Measurements from ENCODE around the gene MOB3A. TPM values are rescaled to one million over a fixed set of nuclear protein-coding genes. Genes with fewer than 3 reads are reported as not detected.

Gene MOB3A
- total RNA-seq, 1 experiment from 2014 or later: 20.6 TPM

DNA sequence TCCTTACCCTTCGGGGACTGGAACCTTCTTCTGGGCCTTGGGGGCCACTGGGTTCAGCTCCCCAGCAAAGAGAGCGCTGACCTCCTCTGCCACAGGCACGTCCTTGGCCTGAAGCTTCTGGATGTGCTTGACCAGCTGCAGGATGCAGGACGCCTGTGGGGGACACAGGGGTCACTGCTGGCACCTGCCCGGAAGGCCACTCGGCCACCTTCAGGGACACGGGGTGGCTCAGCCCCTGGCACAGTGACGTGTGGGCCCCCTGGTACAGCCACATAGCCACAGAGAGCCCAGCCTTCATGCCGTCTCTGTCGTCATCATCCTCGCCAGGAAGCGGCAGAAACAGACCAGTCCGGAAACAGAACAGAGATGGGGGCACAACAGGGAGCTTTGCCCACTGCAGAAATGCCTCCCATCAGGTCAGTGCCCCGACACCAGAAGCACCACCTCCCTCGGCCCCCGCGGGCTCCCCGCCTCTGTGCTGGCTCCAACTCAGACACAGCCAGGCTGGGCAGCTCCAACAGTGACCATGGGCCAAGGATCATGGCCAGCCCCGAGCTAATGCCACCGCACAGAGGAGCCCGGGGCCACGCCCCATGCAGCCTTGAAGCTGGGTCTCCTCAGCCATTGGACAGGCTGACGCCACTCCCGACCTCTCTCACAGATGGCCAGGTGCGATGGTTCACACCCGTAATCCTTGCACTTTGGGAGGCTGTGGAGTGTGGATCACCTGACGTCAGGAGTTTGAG is 21.3 kb upstream of the MOB3A start:
- H3K36me3 ChIP-seq: peaks cover 91% of the 10 kb centered on the region

DNA sequence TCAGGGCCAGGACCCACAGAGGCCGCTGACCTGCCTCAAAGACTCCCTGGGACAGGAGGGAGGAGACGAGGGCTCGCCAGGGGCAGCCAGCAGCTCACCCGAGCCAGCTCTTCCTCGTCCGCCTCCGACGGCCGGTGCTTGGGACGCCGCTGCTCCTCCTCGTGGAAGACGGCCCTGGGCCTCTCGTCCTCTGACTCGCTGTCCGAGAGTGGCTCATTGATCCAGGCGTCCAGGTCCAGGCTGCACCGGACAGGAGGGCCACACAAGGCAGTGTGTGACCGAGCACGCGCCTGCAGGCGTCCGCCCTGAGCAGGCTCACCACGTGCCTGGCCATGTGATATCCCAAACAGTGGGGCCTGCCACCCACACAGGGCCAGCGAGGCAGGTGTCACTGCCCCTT is 20.4 kb upstream of the MOB3A start:
- no peaks in the 10 kb centered on the region for H3K9me3 ChIP-seq (replicated peaks)

More for the DNA sequence above, 21.3 kb upstream of the MOB3A start:
- no peak overlapping the region for H3K4me3 ChIP-seq
- H3K4me1 ChIP-seq (replicated peaks): no peaks in the 10 kb centered on the region
- DNase-seq (ENCODE audit: low read depth in 1 of 2, low spot score in 2 of 2): no peak
- H3K27me3 ChIP-seq (replicated peaks): no peaks in the 10 kb centered on the region
- H3K9me3 ChIP-seq (replicated peaks): no peaks in the 10 kb centered on the region
- H3K27ac ChIP-seq: no peak overlapping the region

GRCh38 chr19:2115911-2116426 is 19.8 kb upstream of the MOB3A start:
- no peak for DNase-seq (ENCODE audit: low read depth in 1 of 2, low spot score in 2 of 2)
- no peaks in the 10 kb centered on the region for H3K4me1 ChIP-seq (replicated peaks)
- H3K27ac ChIP-seq: no peak overlapping the region
- H3K27me3 ChIP-seq (replicated peaks): no peaks in the 10 kb centered on the region
- no peak overlapping the region for H3K4me3 ChIP-seq
- peaks cover 91% of the 10 kb centered on the region for H3K36me3 ChIP-seq
- no peaks in the 10 kb centered on the region for H3K9me3 ChIP-seq (replicated peaks)

More for the DNA sequence above, 20.4 kb upstream of the MOB3A start:
- Histone ChIP-seq H3K27me3 (replicated peaks) (no peaks in the 10 kb centered on the region), H3K36me3 (peaks cover 91% of the 10 kb centered on the region), H3K4me1 (replicated peaks) (no peaks in the 10 kb centered on the region), H3K4me3 (no peak overlapping the region), H3K27ac (no peak overlapping the region)
- DNase-seq (ENCODE audit: low read depth in 1 of 2, low spot score in 2 of 2): no peak

- no peak for DNase-seq (ENCODE audit: low read depth in 1 of 2, low spot score in 2 of 2)
- no peak overlapping the region for H3K27ac ChIP-seq
- no peak overlapping the region for H3K4me3 ChIP-seq
- H3K27me3 ChIP-seq (replicated peaks): no peaks in the 10 kb centered on the region
- peaks cover 91% of the 10 kb centered on the region for H3K36me3 ChIP-seq
- H3K9me3 ChIP-seq (replicated peaks): no peaks in the 10 kb centered on the region
- no peaks in the 10 kb centered on the region for H3K4me1 ChIP-seq (replicated peaks)
Observed at GRCh38 chr19:2115324-2115723, 19.2 kb upstream of the MOB3A start.

DNA sequence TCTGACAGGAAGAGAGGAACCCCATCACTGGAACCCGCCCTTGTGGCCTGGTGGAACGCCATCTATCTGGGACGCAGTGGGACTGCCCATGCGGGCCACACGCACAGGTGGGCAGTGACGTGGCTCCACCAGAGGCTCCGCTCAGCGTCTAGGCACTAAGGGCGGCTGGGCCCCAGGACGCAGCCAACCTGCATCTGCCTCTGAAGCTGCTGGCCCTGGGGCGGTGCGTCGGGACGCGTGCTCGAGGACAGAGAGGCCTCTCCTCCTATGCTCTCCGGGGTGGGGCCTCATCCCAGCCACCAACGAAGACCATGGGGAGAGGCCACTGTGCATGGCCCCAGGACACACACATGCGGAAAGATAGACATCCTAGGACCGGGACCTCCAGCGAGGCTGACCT is 18.7 kb upstream of the MOB3A start:
- Histone ChIP-seq H3K9me3 (replicated peaks) (no peaks in the 10 kb centered on the region), H3K27ac (no peak overlapping the region), H3K27me3 (replicated peaks) (no peaks in the 10 kb centered on the region), H3K4me1 (replicated peaks) (no peaks in the 10 kb centered on the region), H3K36me3 (peaks cover 91% of the 10 kb centered on the region), H3K4me3 (no peak overlapping the region)
- DNase-seq (ENCODE audit: low read depth in 1 of 2, low spot score in 2 of 2): no peak

- peaks cover 96% of the 10 kb centered on the region for H3K36me3 ChIP-seq
- no peaks in the 10 kb centered on the region for H3K9me3 ChIP-seq (replicated peaks)
- no peaks in the 10 kb centered on the region for H3K27me3 ChIP-seq (replicated peaks)
- H3K27ac ChIP-seq: no peak overlapping the region
- DNase-seq (ENCODE audit: low read depth in 1 of 2, low spot score in 2 of 2): no peak
- no peak overlapping the region for H3K4me3 ChIP-seq
- H3K4me1 ChIP-seq (replicated peaks): no peaks in the 10 kb centered on the region
Observed at GRCh38 chr19:2114218-2114617, 18.1 kb upstream of the MOB3A start.

DNA sequence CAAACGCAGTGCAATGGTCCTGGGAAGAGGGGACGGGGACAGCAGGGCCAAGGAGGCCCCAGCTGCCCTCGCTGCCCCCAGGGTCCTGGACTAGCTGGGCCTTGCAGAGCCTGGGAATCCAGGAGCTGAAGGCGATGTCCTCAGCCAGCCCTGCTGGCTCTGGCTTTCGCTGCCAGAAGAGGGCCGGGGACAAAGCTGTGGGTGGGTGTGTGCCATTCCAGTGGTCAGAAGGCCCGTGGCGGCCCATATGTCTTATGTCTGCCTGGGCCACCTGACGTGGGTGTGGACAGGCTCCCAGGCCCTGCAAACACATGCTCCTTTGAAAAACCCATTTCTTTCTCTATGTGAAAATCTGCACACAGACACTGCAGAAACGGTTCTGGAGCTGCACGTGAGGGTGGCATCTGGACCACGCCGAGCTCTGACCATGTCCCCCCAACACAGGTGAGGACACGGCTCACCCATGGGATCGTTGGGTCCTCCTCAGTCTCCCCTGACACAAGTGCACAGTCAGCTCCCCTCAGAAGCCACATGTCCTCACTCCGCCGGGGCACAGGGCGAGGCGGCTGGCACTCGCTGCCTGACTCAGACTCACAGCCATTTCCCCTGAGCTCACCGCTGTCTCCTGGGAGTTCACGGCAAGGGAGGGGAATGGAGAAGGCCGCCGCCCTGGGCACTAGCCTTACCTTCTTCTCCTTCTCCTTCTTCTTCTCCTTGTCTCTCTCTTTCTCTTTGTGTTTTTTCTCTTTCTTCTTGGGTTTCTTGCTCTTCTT is 17.5 kb upstream of the MOB3A start:
- no peaks in the 10 kb centered on the region for H3K9me3 ChIP-seq (replicated peaks)
- H3K4me3 ChIP-seq: no peak overlapping the region
- peaks cover 96% of the 10 kb centered on the region for H3K36me3 ChIP-seq
- no peak overlapping the region for H3K27ac ChIP-seq
- H3K4me1 ChIP-seq (replicated peaks): no peaks in the 10 kb centered on the region
- no peak for DNase-seq (ENCODE audit: low read depth in 1 of 2, low spot score in 2 of 2)
- no peaks in the 10 kb centered on the region for H3K27me3 ChIP-seq (replicated peaks)

- no peak overlapping the region for H3K4me3 ChIP-seq
- H3K4me1 ChIP-seq (replicated peaks): no peaks in the 10 kb centered on the region
- no peak overlapping the region for H3K27ac ChIP-seq
- H3K36me3 ChIP-seq: peaks cover 96% of the 10 kb centered on the region
- H3K9me3 ChIP-seq (replicated peaks): no peaks in the 10 kb centered on the region
- no peak for DNase-seq (ENCODE audit: low read depth in 1 of 2, low spot score in 2 of 2)
- H3K27me3 ChIP-seq (replicated peaks): no peaks in the 10 kb centered on the region
Observed at GRCh38 chr19:2112516-2113320, 16.6 kb upstream of the MOB3A start.

GRCh38 chr19:2111886-2112285 is 15.8 kb upstream of the MOB3A start:
- Histone ChIP-seq H3K4me1 (replicated peaks) (no peaks in the 10 kb centered on the region), H3K4me3 (no peak overlapping the region), H3K9me3 (replicated peaks) (no peaks in the 10 kb centered on the region), H3K36me3 (peaks cover 93% of the 10 kb centered on the region), H3K27me3 (replicated peaks) (no peaks in the 10 kb centered on the region), H3K27ac (no peak overlapping the region)
- no peak for DNase-seq (ENCODE audit: low read depth in 1 of 2, low spot score in 2 of 2)

DNA sequence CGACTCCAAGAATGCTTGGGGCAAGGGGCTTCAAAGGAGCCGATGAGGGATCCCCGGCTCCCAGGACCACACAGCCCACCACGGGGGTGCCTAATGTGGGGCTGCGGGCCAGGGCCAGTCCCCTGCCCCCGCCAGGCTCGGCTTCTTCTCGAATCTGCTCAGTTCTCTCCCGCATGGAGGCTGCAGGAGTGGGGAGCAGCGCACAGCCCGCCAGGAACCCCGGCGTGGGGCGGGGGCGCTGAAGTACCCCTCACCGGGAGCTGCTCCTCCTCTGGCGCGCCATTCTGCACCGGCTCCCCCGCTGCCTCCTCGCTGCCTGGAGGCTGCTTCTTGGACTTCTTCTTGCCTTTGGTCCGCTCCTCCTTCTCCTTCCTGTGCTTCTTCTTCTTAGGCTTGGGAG is 15.3 kb upstream of the MOB3A start:
- H3K4me3 ChIP-seq: no peak overlapping the region

DNA sequence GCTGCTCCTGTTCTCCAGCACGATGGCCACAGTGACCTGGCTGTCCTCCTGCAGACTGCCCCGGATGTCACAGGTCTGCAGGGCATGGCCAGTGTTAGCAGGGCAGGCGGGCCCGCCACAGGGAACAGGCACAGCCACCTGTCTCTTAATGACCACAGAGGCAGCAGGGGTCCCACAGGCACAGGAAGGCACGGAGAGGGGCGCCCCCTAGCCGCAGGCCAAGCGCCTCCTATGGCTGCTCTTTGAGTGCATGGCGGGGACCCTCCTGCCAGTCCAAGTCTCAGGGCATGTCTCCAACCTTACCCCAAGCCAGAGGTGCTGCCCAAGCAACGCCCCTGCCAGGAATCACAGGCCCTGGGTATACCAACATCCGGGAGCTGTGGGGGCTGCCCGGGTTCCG is 14.7 kb upstream of the MOB3A start:
- H3K4me3 ChIP-seq: no peak overlapping the region
- H3K9me3 ChIP-seq (replicated peaks): 0 out of 2 replicates have a peak, but pooled peaks cover 3% of the 10 kb centered on the region
- H3K27me3 ChIP-seq (replicated peaks): no peaks in the 10 kb centered on the region
- no peaks in the 10 kb centered on the region for H3K4me1 ChIP-seq (replicated peaks)
- no peak for DNase-seq (ENCODE audit: low read depth in 1 of 2, low spot score in 2 of 2)
- H3K27ac ChIP-seq: no peak overlapping the region
- H3K36me3 ChIP-seq: peaks cover 93% of the 10 kb centered on the region

More for the DNA sequence above, 15.3 kb upstream of the MOB3A start:
- H3K9me3 ChIP-seq (replicated peaks): no peaks in the 10 kb centered on the region
- H3K27me3 ChIP-seq (replicated peaks): no peaks in the 10 kb centered on the region
- no peak for DNase-seq (ENCODE audit: low read depth in 1 of 2, low spot score in 2 of 2)
- peaks cover 93% of the 10 kb centered on the region for H3K36me3 ChIP-seq
- no peak overlapping the region for H3K27ac ChIP-seq
- no peaks in the 10 kb centered on the region for H3K4me1 ChIP-seq (replicated peaks)

DNA sequence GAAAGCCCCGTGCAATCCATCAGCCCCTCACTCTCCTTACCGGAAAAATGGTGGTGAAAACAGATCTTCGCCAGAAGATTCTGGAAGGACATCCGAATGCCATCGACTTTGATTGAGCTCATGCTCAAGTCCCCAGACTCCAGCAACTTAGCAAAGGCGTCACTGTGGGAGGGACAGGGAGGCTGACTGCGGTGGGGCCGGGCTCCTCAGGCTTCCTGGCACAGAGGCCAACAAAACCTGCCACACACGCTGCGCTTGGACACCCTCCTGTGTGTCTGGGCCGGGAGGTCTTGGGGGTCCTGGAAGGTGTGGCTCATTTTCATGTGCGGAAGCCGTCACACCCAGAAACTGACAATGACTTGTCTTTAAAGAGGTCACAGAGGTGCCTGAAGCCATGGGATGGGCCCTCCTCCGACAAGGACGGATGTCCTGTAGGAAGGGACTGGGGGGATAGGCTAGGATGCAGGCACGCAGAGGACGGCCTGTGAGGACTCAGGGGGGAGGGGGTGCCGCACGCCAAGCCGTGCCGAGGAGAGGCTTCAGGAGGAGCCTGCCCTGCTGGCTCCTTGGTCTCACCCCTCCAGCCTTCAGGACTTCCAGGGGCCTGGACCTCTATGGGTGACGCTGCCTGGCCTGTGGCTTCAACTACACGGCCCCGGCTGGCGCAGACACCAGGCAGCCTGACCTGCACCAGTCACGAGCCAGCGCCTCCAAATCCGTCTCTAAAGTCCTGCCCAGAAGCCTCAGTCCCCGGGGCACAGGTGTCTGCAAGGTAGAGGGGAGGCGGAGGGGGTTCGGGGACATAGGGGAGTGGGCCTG is 13.1 kb upstream of the MOB3A start:
- Histone ChIP-seq H3K4me1 (replicated peaks) (no peaks in the 10 kb centered on the region), H3K9me3 (replicated peaks) (peaks cover 7% of the 10 kb centered on the region; the same call in 1 of the 2 replicates), H3K36me3 (peaks cover 91% of the 10 kb centered on the region), H3K27me3 (replicated peaks) (no peaks in the 10 kb centered on the region), H3K27ac (no peak overlapping the region), H3K4me3 (no peak overlapping the region)
- DNase-seq (ENCODE audit: low read depth in 1 of 2, low spot score in 2 of 2): no peak

Data from SJSA1 (cell line).